OCI-LY3 (cell line): ENCODE data around the gene NEK11.

Experiments
- H2AFZ ChIP-seq: fragments of 200-600, 300-600 bp; shearing (Covaris generic); 2 replicates; pipeline ENCODE4 v1.6.0; 2014; ENCODE audit warnings: antibody characterized with exemption, low read depth, low read length
- H3K27ac ChIP-seq: fragments of 200-600, 300-600 bp; sonication (generic); 2 replicates; pipeline ENCODE4 v1.5.1; 2014; ENCODE audit warnings: mild to moderate bottlenecking, low read length, moderate library complexity, mixed read lengths
- H3K27me3 ChIP-seq: fragments of 200-600, 300-600 bp; sonication (generic); 2 replicates; pipeline ENCODE4 v1.6.1; 2014; ENCODE audit warnings: low read depth, low read length, mixed read lengths
- H3K36me3 ChIP-seq: fragments of 200-600, 300-600 bp; sonication (generic); replicated peaks from 2 replicates; pipeline ENCODE3; 2014; ENCODE audit warnings: low read depth, low read length, mixed read lengths
- H3K4me1 ChIP-seq: fragments of 300-600, 200-600 bp; sonication (generic); 2 replicates; pipeline ENCODE4 v1.6.1; 2014; ENCODE audit warnings: low read length, mixed read lengths
- H3K4me2 ChIP-seq: fragments of 200-600, 300-600 bp; sonication (generic); 2 replicates; pipeline ENCODE4 v1.6.1; 2014; ENCODE audit warnings: low read length, mixed read lengths
- H3K4me3 ChIP-seq: fragments of 300-600, 200-600 bp; sonication (generic); 2 replicates; pipeline ENCODE4 v1.5.1; 2014; ENCODE audit warnings: antibody characterized with exemption, mild to moderate bottlenecking, low read length, moderate library complexity
- H3K79me2 ChIP-seq: fragments of 300-600, 200-600 bp; shearing (Covaris generic); 2 replicates; pipeline ENCODE4 v1.6.1; 2014; ENCODE audit warnings: mild to moderate bottlenecking, low read length, mixed read lengths
- H3K9ac ChIP-seq: fragments of 300-600, 200-600 bp; shearing (Covaris generic); 2 replicates; pipeline ENCODE4 v1.6.0; 2014; ENCODE audit warnings: mild to moderate bottlenecking, low read length, moderate library complexity
- H3K9me3 ChIP-seq: fragments of 200-600, 300-600 bp; shearing (Covaris generic); 2 replicates; pipeline ENCODE4 v1.6.1; 2014; ENCODE audit warnings: low read length, mixed read lengths; ENCODE audit not compliant: insufficient read depth
- H4K20me1 ChIP-seq: fragments of 200-600, 300-600 bp; sonication (generic); 2 replicates; pipeline ENCODE4 v1.6.1; 2016; ENCODE audit warnings: low read length, mixed read lengths; ENCODE audit not compliant: insufficient read depth
- CTCF ChIP-seq: fragments of 200-600, 300-600 bp; sonication (generic); IDR thresholded peaks from 2 replicates; pipeline ENCODE4 v1.5.1; 2014; ENCODE audit warnings: antibody characterized with exemption, low read length, low read depth
- EZH2phosphoT487 ChIP-seq: fragments of 200-600 bp; shearing (Covaris generic); IDR thresholded peaks from 2 replicates; pipeline ENCODE4 v1.6.1; 2018; ENCODE audit warnings: antibody characterized with exemption, mixed run types, low read depth

The NEK11 gene

GRCh38 chr3:131350506-131350905, 323.8 kb downstream of the NEK11 start:
- Histone ChIP-seq H3K4me1 (peaks cover 20% of the 10 kb centered on the region), H3K27me3 (no peaks in the 10 kb centered on the region), H2AFZ (no peak overlapping the region), H3K4me3 (no peak overlapping the region), H3K4me2 (no peak overlapping the region), H3K36me3 (no peaks in the 10 kb centered on the region), H3K79me2 (no peaks in the 10 kb centered on the region), H4K20me1 (no peaks in the 10 kb centered on the region), H3K9me3 (no peaks in the 10 kb centered on the region), H3K27ac (no peak overlapping the region), H3K9ac (no peak overlapping the region)
- TF ChIP-seq EZH2phosphoT487, result no peak
- TF ChIP-seq CTCF, result no peak

GRCh38 chr3:131353016-131353877, 326.6 kb downstream of the NEK11 start:
- Histone ChIP-seq H3K36me3 (no peaks in the 10 kb centered on the region), H3K4me3 (peak overlapping the region; percentile 0; the same call in 1 of the 2 replicates), H3K4me1 (peaks cover 20% of the 10 kb centered on the region), H3K79me2 (no peaks in the 10 kb centered on the region), H3K27ac (no peak overlapping the region), H3K9ac (no peak overlapping the region), H3K9me3 (no peaks in the 10 kb centered on the region), H3K27me3 (no peaks in the 10 kb centered on the region), H3K4me2 (peak overlapping the region; percentile 44), H2AFZ (peak overlapping the region; percentile 50), H4K20me1 (no peaks in the 10 kb centered on the region)
- no peak for TF ChIP-seq EZH2phosphoT487
- TF ChIP-seq CTCF, result no peak

- H4K20me1 ChIP-seq, result no peaks in the 10 kb centered on the region
- H3K27me3 ChIP-seq, result no peaks in the 10 kb centered on the region
- H3K4me1 ChIP-seq, result peaks cover 20% of the 10 kb centered on the region
- no peaks in the 10 kb centered on the region for H3K9me3 ChIP-seq
- H3K27ac ChIP-seq, result no peak overlapping the region
- H3K79me2 ChIP-seq, result no peaks in the 10 kb centered on the region
- TF ChIP-seq CTCF (no peak), EZH2phosphoT487 (no peak)
- H3K4me3 ChIP-seq, result no peak overlapping the region
- 0 out of 2 replicates have a peak overlapping the region, but pooled peaks have one; percentile 32 for H2AFZ ChIP-seq
- H3K9ac ChIP-seq, result no peak overlapping the region
- H3K36me3 ChIP-seq, result no peaks in the 10 kb centered on the region
- no peak overlapping the region for H3K4me2 ChIP-seq
Observed at GRCh38 chr3:131353986-131354385, 327.3 kb downstream of the NEK11 start.

GRCh38 chr3:131356006-131356595, 329.4 kb downstream of the NEK11 start:
- no peaks in the 10 kb centered on the region for H3K9me3 ChIP-seq
- no peak overlapping the region for H2AFZ ChIP-seq
- TF ChIP-seq CTCF, result no peak
- no peak for TF ChIP-seq EZH2phosphoT487
- H4K20me1 ChIP-seq, result no peaks in the 10 kb centered on the region
- H3K27me3 ChIP-seq, result no peaks in the 10 kb centered on the region
- H3K79me2 ChIP-seq, result no peaks in the 10 kb centered on the region
- no peak overlapping the region for H3K4me3 ChIP-seq
- H3K27ac ChIP-seq, result no peak overlapping the region
- H3K9ac ChIP-seq, result no peak overlapping the region
- H3K36me3 ChIP-seq, result no peaks in the 10 kb centered on the region
- peaks cover 15% of the 10 kb centered on the region for H3K4me1 ChIP-seq
- H3K4me2 ChIP-seq, result no peak overlapping the region
